ENCODE results near the gene HSD17B4.

DNA sequence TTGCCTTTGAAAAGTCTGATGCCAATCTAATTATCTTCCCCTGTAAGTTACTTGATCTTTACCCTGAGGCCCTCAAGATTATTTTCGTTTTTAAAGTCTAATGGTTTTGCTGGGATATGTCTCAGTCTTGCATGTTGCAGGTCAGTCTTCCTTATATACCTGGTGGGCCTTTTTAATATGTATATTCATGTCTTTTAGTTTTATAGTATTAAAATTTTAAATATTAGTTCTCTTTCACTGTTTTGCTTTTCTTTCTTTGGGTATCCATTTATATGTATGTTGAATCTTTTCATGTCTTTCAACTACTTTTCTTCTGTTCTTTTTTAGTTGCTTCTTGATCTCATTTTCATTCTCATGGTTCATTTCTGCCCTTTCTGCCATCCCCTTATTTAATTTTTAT is 68.9 kb downstream of the HSD17B4 start:
- TF ChIP-seq CTCF (IDR thresholded peaks at IDR 0.05; ENCODE audit: borderline replicate concordance, extremely low read depth, low read length, poor library complexity, severe bottlenecking) = no peak
- TF ChIP-seq EZH2 (IDR thresholded peaks at IDR 0.05; ENCODE audit: borderline replicate concordance, low read depth, low read length, severe bottlenecking) = no peak

All from DND-41 (cell line).